CD4-positive, alpha-beta memory T cell (primary cell): Measurements from ENCODE around the gene NUP210. TPM values are rescaled to one million over a fixed set of nuclear protein-coding genes. Genes with fewer than 3 reads are reported as not detected.

Experiments used
- polyA plus RNA-seq, 2 donors: library from polyadenylated mRNA; unstranded; fragments of 300-500 nt; fragmentation: Illumina TruSeq; gene quantifications; one replicate each; pipeline ENCODE4 v1.2.3, GENCODE V29; 2021
- total RNA-seq, 2 experiments: library from RNA; stranded (reverse); gene quantifications; one replicate each; pipeline ENCODE4 v1.2.3, GENCODE V29; 2021

NUP210 gene
- total and polyA plus RNA-seq, 4 experiments from 2014 or later, result 20.5 to 149 (median 110) TPM

Other genes starting within 250 kb of the NUP210 start
- 1 to 10 TPM; 7.1 to 7.6 TPM for gene HDAC11, start 60.0 kb upstream of the NUP210 start, total RNA-seq
- gene HDAC11, start 60.0 kb upstream of the NUP210 start, polyA plus RNA-seq, result 1 to 10 TPM; 5.0 to 8.8 TPM
- gene FBLN2, start 128.8 kb upstream of the NUP210 start, total RNA-seq, result not detected
- gene FBLN2, start 128.8 kb upstream of the NUP210 start, polyA plus RNA-seq, result not detected